CD4-positive, CD25-positive, alpha-beta regulatory T cell (primary cell): ENCODE measurements around the gene BAIAP2. TPM values are rescaled to one million over a fixed set of nuclear protein-coding genes. Genes with fewer than 3 reads are reported as not detected.
"Not testable (repeated sequence)": the region's sequence is repeated elsewhere in the genome, so short reads cannot be mapped to it uniquely, and the experiment has no call there.

Experiments used
- ATAC-seq, 2 donors: fragments of 150-1000 bp; cut with Tn5 transposase; one replicate each; pipeline ENCODE4 v1.10.0; 2021; ENCODE audit warnings: low read depth in 2 of 2, moderate number of reproducible peaks in 2 of 2, moderate library complexity in 1 of 2
- DNase-seq, 3 donors: peaks; one replicate each; pipeline versions ENCODE4 v3.0.0 to v3.0.0-alpha.2; 2012 to 2022; ENCODE audit warnings: mixed read lengths in 1 of 3
- H3K27ac ChIP-seq: one replicate; pipeline ENCODE4 v1.7.0; 2013; ENCODE audit warnings: mild to moderate bottlenecking, low read length; ENCODE audit not compliant: insufficient read depth, poor library complexity, severe bottlenecking
- H3K27me3 ChIP-seq: one replicate; pipeline ENCODE4 v1.7.0; 2013; ENCODE audit warnings: low read length; ENCODE audit not compliant: control insufficient read depth, insufficient read depth
- H3K36me3 ChIP-seq: one replicate; pipeline ENCODE4 v1.7.0; 2013; ENCODE audit warnings: mild to moderate bottlenecking, low read length, moderate library complexity; ENCODE audit not compliant: control insufficient read depth, insufficient read depth
- H3K4me1 ChIP-seq: 2 replicates; pipeline ENCODE4 v1.7.0; 2013; ENCODE audit warnings: mild to moderate bottlenecking, low read length; ENCODE audit not compliant: insufficient read depth, control insufficient read depth, poor library complexity, severe bottlenecking
- H3K4me3 ChIP-seq: one replicate; pipeline ENCODE4 v1.7.0; 2013; ENCODE audit warnings: low read depth, mild to moderate bottlenecking, low read length, moderate library complexity
- H3K9me3 ChIP-seq, 2 experiments: 1 replicate in 1 of 2; 2 replicates in 1 of 2; pipeline ENCODE4 v1.7.0; 2013; ENCODE audit warnings: low read length in 2 of 2, mild to moderate bottlenecking in 1 of 2, moderate library complexity in 1 of 2; ENCODE audit not compliant: control insufficient read depth in 2 of 2
- H3K27ac Mint-ChIP-seq, 3 donors: one replicate each; pipeline ENCODE4 v1.8.0; 2020 to 2022; ENCODE audit warnings: mild to moderate bottlenecking in 3 of 3, mixed read lengths in 3 of 3, moderate library complexity in 2 of 3
- H3K27me3 Mint-ChIP-seq: one replicate; pipeline ENCODE4 v1.8.0; 2022; ENCODE audit warnings: mild to moderate bottlenecking, mixed read lengths
- H3K36me3 Mint-ChIP-seq: one replicate; pipeline ENCODE4 v1.8.0; 2020; ENCODE audit warnings: mixed read lengths
- H3K4me1 Mint-ChIP-seq, 4 donors: one replicate each; pipeline ENCODE4 v1.8.0; 2020 to 2022; ENCODE audit warnings: mixed read lengths in 4 of 4, mild to moderate bottlenecking in 1 of 4
- H3K4me3 Mint-ChIP-seq, 4 donors: one replicate each; pipeline ENCODE4 v1.8.0; 2020 to 2022; ENCODE audit warnings: mild to moderate bottlenecking in 4 of 4, mixed read lengths in 4 of 4, moderate library complexity in 3 of 4
- H3K9me3 Mint-ChIP-seq, 7 donors: one replicate each; pipeline ENCODE4 v1.8.0; 2020 to 2022; ENCODE audit warnings: mixed read lengths in 7 of 7, mild to moderate bottlenecking in 3 of 7, moderate library complexity in 2 of 7
- polyA plus RNA-seq, 4 donors: library from polyadenylated mRNA; unstranded; fragments of 300-500 nt; fragmentation: Illumina TruSeq; gene quantifications; one replicate each; pipeline ENCODE4 v1.2.3, GENCODE V29; 2021
- total RNA-seq: library from RNA; stranded (reverse); gene quantifications from one replicate; pipeline ENCODE4 v1.2.3, GENCODE V29; 2022

The BAIAP2 gene
- total and polyA plus RNA-seq, 5 donors from 2014 or later = 1.5 to 6.8 (median 1.7) TPM

GRCh38 chr17:81078026-81078913, 43.3 kb downstream of the BAIAP2 start:
- not testable (repeated sequence) for ATAC-seq, H3K27ac ChIP-seq, H3K27me3 Mint-ChIP-seq, H3K27ac Mint-ChIP-seq, H3K27me3 ChIP-seq, H3K36me3 ChIP-seq, H3K9me3 Mint-ChIP-seq, H3K36me3 Mint-ChIP-seq, H3K4me1 ChIP-seq, H3K4me1 Mint-ChIP-seq, H3K4me3 Mint-ChIP-seq, H3K4me3 ChIP-seq, DNase-seq, H3K9me3 ChIP-seq

DNA sequence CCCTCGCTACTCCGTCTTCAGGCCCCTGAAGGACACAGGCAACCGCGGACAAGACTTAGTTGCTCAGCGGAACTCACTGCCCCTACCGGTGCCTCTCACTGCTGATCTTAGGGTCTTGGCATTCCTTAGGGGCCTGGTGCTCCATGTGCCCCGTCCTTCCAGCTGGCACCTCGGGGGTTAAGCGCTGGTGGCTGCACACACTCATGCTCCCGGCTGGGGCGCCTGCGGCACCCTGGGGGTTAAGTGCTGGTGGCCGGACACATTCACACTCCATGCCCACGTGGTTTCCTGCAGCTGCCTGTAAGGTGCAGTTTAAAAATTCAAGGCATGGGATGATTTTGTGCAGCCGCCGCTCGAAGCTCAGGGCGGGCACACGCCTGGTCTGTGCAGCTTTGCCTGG, 45.1 kb downstream of the BAIAP2 start:
- no peak overlapping the region for H3K27ac ChIP-seq
- DNase-seq (no peak), ATAC-seq (no peak)
- Mint-ChIP-seq H3K27ac (no peak overlapping the region), H3K4me3 (no peak overlapping the region), H3K27me3 (no peaks in the 10 kb centered on the region), H3K9me3 (no peaks in the 10 kb centered on the region), H3K36me3 (no peaks in the 10 kb centered on the region), H3K4me1 (no peaks in the 10 kb centered on the region)
- H3K27me3 ChIP-seq = no peaks in the 10 kb centered on the region
- H3K4me1 ChIP-seq = no peaks in the 10 kb centered on the region
- no peak overlapping the region for H3K4me3 ChIP-seq
- no peaks in the 10 kb centered on the region for H3K36me3 ChIP-seq
- H3K9me3 ChIP-seq = no peaks in the 10 kb centered on the region

GRCh38 chr17:81081222-81082176, 46.5 kb downstream of the BAIAP2 start:
- DNase-seq = no peak
- Mint-ChIP-seq H3K9me3 (no peaks in the 10 kb centered on the region), H3K27me3 (no peaks in the 10 kb centered on the region), H3K4me3 (no peak overlapping the region), H3K27ac (no peak overlapping the region), H3K36me3 (no peaks in the 10 kb centered on the region), H3K4me1 (no peaks in the 10 kb centered on the region)
- Histone ChIP-seq H3K4me3 (no peak overlapping the region), H3K27me3 (no peaks in the 10 kb centered on the region), H3K36me3 (no peaks in the 10 kb centered on the region), H3K27ac (no peak overlapping the region), H3K9me3 (no peaks in the 10 kb centered on the region), H3K4me1 (no peaks in the 10 kb centered on the region)
- no peak for ATAC-seq

DNA sequence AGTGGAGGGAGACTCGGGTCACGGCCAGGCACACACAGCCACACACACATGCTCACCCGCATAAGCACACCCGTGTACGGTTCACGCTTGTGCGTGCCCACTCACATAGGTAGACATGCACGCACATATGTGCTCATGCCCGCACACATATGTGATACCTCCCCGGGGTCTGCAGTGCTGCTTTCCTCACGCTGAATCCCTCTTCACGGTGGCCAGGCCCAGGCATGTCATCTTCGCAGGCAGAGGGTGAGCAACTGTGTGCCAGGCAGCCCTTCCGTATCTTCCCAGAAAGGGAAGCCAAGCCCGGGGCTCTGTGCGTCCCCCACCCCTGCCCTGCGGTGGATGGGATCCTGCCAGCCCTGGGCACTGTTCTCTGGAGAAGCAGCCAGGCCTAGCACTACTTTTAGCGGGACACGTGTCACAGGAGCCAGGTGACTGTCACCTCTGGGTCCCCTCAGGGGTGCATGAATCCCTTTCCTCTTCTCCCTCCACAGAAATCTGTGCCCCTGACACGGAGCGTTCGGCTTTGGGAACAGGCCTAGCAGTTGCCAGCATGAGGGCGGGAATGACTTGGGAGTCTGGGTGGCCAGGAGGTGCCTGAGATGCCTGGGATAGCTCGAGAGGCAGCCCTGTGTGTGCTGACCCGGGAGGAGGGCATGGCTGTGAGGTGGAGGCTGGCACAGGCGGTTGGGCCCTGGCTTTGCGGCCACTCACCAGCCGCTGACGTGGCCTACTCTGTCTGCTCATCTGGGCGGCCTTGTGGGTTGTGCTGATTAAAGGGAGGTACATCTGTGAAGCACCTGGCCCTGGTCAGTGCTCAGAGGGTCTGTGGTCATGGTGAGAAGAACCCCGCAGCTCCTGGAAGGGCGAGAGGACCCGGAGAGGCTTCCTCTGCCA, 47.5 kb downstream of the BAIAP2 start:
- no peaks in the 10 kb centered on the region for H3K9me3 ChIP-seq
- ATAC-seq = no peak

GRCh38 chr17:81083125-81083765, 48.3 kb downstream of the BAIAP2 start:
- Histone ChIP-seq H3K4me3 (no peak overlapping the region), H3K36me3 (no peaks in the 10 kb centered on the region), H3K9me3 (no peaks in the 10 kb centered on the region), H3K27ac (no peak overlapping the region), H3K27me3 (no peaks in the 10 kb centered on the region), H3K4me1 (no peaks in the 10 kb centered on the region)
- Mint-ChIP-seq H3K27me3 (no peaks in the 10 kb centered on the region), H3K27ac (no peak overlapping the region), H3K36me3 (no peaks in the 10 kb centered on the region), H3K9me3 (no peaks in the 10 kb centered on the region), H3K4me1 (peaks cover 0 to 3% (median 0%) of the 10 kb centered on the region in 4 donors), H3K4me3 (no peak overlapping the region)
- ATAC-seq (no peak), DNase-seq (no peak)

More for the DNA sequence above, 47.5 kb downstream of the BAIAP2 start:
- no peaks in the 10 kb centered on the region for H3K36me3 Mint-ChIP-seq
- Histone ChIP-seq H3K27ac (no peak overlapping the region), H3K27me3 (no peaks in the 10 kb centered on the region), H3K4me3 (no peak overlapping the region), H3K36me3 (no peaks in the 10 kb centered on the region), H3K4me1 (no peaks in the 10 kb centered on the region)
- no peak for DNase-seq
- peaks cover 0 to 1% (median 0%) of the 10 kb centered on the region in 4 donors for H3K4me1 Mint-ChIP-seq
- no peaks in the 10 kb centered on the region for H3K9me3 Mint-ChIP-seq
- H3K27me3 Mint-ChIP-seq = no peaks in the 10 kb centered on the region
- H3K27ac Mint-ChIP-seq = no peak overlapping the region
- H3K4me3 Mint-ChIP-seq = no peak overlapping the region

GRCh38 chr17:81084680-81085419, 49.9 kb downstream of the BAIAP2 start:
- no peaks in the 10 kb centered on the region for H3K36me3 ChIP-seq
- H3K4me3 ChIP-seq = no peak overlapping the region
- peaks cover 0 to 3% (median 0%) of the 10 kb centered on the region in 4 donors for H3K4me1 Mint-ChIP-seq
- H3K9me3 Mint-ChIP-seq = no peaks in the 10 kb centered on the region
- no peaks in the 10 kb centered on the region for H3K9me3 ChIP-seq
- no peaks in the 10 kb centered on the region for H3K36me3 Mint-ChIP-seq
- no peak for DNase-seq
- H3K27me3 Mint-ChIP-seq = no peaks in the 10 kb centered on the region
- H3K27me3 ChIP-seq = no peaks in the 10 kb centered on the region
- H3K4me1 ChIP-seq = no peaks in the 10 kb centered on the region
- H3K4me3 Mint-ChIP-seq = no peak overlapping the region
- no peak overlapping the region for H3K27ac ChIP-seq
- ATAC-seq = no peak
- H3K27ac Mint-ChIP-seq = no peak overlapping the region
